Measurements from ENCODE around the gene TMCO5A.

The TMCO5A gene

DNA sequence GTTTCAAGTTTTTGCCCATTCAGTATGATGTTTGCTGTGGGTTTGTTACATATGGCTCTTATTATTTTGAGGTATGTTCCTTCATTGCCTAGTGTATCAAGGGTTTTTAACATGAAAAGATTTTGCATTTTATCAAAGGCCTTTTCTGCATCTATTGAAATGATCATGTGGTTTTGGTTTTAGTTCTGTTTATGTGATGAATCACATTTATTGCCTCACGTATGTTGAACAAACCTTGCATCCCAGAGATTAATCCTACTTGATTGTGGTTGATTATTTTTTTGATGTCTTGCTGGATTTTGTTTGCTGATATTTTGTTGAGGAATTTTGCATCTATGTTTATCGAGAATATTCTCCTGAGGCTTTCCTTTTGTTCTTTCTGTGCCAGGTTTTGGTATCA is 39.4 kb downstream of the TMCO5A start:
- no peak for DNase-seq (ENCODE audit: low read depth in 2 of 2)

DNA sequence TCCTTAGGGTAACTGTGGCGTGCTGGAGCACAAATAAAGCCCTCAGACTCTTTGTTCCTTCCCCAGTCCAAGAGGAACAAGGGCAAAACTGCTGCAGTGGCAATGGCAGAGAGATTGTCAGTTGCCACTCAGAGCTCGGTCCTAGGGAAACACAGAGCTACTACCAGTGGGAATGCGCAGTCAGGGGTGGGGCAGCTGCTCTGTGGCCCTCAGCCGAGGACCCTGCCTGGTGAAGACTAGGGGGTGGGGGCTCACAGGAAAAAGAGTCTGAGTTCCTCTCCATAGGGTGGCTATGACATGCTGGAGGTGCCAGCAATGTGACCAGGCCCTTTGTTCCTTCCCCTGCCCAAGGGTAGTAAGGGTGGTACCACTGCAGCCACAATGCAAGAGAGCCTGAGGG is 43.8 kb downstream of the TMCO5A start:
- DNase-seq (ENCODE audit: low read depth in 2 of 2) = no peak

DNA sequence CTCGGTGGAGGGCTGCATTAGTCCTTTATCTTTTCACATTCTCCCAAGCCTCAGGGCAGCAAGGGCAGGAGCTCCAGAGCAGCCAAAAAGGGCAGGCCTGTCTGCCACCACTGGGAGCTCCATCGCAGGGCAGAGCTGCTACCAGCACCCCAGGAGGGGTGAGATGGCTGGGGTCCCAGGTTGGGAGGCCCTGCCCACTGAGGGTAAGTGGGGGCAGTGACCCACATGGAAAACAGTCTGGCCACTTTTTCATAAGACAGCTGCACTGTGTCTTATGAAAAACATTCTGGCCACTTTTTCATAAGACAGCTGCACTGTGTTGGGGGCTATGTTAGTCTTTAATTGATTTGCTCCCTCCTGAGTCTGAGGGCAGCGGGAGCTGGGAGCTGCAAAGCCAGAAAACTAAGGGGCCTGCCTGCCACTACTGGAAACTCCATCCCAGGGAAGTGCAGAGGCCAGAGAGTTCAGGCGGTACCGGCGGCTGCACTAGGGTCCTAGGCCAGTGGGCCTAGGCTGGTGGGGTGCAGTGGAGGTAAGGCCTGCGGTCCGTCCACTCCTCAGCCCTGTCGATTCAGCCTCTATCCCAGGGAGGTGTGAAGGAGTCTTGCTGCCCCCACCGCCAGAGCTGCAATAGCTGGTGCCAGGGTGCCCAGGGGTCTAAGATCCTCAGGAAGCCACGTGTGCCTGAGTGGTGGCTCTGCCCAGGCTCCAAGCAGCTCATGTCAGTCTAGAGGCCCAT is 45.4 kb downstream of the TMCO5A start:
- DNase-seq (ENCODE audit: low read depth in 2 of 2) = no peak

DNA sequence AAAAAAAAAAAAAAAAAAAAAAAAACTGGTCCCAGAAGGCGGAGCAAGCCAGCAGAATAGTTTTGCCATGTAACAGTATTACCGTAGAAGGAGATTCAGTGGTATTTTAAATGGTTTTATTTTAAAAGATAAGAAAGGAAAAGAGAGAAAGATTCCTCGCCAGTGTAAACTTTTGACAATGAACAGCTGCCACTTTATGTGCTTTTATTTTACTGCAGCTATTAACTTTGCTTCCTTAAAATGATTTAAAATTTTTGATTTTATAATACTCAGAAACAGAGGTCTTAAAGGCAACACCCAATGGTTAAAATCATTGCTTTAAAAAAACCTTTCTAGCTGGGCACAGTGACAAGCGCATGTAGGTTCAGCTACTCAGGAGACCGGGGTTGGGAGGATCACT is 46.8 kb downstream of the TMCO5A start:
- DNase-seq (ENCODE audit: low read depth in 2 of 2) = no peak

DNA sequence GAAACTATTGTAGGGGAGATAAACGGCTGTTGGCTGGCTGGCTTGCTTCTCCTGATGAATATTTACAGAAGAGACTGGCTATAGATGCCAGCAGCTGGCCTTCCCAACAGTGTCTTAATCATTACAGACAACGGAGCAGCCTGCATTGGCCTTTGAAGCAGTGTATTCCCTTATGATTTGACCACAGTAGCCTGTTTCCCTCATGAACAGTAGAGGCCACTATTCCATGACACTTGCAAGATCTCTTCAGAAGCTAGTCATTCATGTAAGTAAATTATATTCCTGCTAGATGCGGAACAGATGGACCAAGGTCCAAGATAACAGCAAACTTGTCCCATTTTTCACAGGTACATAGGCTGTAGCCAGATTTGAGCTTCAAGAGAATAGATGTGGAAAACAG is 47.3 kb downstream of the TMCO5A start:
- no peak for DNase-seq (ENCODE audit: low read depth in 2 of 2)

DNA sequence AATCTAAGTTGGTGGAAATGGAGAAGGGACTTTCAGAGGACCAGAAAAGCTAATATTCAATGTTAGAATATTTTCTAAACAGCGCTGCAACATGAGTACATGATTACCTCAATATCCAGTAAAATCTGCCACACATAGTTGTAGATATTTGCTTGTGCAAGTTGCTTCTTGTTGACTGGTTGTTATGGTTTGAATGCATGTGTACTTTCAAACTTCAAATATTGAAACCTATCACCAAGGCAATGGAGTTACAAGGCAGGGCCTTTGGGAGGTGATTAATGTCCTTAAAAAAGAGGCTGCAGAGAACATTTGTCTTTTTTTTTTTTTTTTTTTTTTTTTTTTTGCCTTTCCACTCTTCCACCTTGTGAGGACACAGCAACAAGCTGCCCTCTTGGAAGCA is 49.9 kb downstream of the TMCO5A start:
- DNase-seq (ENCODE audit: low read depth in 2 of 2) = no peak

DNA sequence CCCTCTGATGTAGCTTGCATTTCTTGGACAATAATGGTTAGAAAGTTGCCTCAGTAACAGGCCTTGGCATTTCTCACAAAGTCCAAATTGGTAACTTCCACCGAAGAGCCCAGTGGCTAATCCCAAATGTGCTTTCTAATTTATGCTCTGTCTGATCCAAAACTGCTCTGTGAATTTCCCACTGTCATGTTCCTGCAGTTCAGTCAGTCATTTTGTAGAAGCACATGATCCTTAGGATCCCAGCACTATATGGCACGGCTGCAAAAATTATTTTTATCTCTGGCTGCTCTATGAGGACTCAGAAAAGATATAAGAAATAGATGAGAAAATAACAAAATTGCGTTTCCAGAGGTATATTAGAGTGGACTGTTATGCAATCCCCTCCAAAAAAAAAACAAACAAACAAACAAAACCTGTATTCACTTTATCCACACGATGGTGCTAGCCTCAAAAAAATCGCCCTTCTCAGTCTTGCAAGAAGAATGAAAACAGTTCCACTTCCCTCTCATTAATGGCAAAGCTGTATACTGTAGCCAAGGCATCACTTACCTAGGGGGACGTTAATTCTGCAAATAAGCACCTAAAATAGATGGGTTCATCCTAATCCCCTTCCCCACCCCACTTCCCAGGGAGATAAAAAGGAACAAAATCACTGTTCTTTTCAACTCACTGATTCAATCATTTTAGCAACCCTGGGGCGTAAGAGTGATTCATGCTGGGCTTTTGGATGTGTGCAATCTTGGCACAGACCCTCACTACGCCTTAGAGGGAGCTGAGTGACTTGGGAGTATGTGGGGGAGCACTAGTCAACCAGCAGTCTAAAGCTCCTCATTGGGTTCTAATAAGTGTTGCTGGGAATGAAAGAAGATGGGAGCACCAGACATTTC is 61.3 kb downstream of the TMCO5A start:
- no peak for DNase-seq (ENCODE audit: low read depth in 2 of 2)

Measured in stimulated activated CD4-positive, alpha-beta T cell treated with anti-CD3 and anti-CD28 coated beads, Interleukin-4, amount 100 ng/mL, for 48 hours (primary cell).